GM19397 (cell line): Measurements from ENCODE around the gene DNAJC17.

Source experiments
- ATAC-seq: cut with Tn5 transposase; IDR thresholded peaks from one replicate; pipeline ENCODE4 v1.9.1; 2021; ENCODE audit warnings: mild to moderate bottlenecking, moderate library complexity; ENCODE audit not compliant: unreplicated experiment

The DNAJC17 gene

DNA sequence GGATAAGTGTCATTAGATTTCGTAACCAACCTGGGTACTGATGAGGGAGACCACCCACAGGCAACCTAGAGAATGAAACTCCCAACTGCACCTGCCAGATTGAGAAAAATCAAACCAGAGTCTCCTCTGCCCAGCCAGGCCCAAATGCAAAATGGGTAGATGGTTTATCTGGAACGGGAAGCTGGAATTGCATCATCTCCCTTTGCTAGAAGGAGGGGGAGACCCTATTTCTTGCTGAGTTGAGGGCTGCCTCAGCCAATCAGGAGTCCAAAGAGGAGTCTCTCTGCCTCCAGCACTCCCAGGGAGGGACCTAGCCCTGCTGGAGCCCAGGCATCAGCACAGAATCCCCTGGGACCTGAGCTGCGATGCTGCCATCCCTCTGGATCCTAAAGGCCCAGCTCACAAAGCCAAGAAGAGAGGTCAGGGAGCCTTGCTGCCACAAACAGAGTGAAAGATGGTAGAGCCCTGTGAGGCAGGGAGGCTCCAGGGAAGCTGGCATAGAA, 60.3 kb downstream of the DNAJC17 start:
- no peak for ATAC-seq

DNA sequence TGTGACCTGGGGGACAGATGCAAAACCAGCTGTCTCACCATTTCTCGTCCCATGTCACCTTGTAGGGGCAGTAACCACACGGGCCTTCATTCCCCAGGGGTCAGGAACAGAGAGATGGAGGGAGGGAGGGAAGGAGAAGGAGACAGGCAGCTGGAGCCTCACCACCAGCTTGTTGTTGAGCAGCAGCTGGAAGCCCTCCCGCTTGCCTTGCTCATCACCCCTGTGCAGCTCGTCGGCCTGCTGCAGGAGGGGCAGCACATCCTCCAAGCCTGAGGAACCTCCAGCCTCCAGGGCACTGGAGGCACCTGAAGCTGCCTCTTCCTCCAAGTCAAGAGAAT, 62.5 kb downstream of the DNAJC17 start:
- no peak for ATAC-seq

DNA sequence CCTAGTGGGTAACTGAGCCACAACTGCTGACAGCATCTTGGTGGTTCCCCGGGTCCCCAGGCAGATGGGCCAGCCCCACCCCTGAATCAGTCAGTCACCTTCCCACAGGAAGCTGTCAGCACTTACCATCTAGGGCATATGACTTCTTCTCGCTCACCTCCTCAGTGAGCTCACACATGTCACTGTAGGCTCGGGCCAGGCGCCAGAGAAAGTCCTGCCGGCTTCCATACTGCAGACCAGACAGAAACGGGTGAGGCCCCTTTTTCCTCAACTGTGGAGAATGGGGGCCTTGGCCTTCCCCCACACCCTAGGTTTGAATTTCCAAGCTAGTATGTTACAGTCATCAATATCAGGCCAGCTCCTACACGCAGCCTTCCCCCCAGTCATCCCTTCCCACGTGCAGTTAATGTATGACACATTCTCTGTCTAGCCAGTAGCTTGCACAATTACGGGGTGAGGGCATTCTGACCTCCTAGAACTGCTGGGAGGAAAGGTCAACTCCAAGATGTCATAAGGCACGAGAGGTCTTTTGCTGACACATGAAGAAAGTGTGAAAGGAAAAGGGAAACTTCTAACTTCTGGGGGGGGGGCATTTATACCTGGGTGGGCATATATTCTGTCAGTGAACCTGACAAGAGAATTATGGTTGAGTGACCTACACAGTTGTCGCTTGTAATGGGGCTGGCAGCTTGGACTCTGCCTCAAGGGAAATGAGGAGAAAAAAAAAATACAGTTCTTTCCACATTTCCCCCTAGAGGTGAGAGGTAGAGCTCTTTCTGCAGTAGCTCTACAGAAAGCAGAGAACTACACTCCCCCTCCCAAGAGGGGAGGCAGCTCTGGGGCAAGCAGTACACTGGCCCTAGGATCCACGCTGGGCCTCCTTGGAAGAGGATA, 63.1 kb downstream of the DNAJC17 start:
- no peak for ATAC-seq

DNA sequence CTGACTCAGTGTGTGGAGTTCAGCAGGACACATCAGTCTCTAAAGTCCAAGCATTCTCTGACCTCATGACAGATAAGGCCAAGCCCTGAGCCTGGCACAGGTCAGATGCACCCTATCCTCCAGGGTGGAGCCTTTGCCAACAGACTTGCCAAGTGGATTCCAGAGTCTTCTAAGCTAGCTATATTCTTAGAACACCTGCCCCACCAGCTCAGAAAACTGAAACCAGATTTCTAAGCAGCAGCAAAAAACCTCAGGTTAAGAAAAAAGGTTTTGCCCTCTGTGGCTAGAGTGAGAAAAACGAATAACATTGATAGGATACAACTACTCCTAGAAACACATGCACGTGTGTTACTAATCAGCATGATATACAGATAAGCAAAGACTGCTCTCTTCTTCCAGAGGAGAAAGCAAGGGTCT, 63.8 kb downstream of the DNAJC17 start:
- ATAC-seq = no peak

DNA sequence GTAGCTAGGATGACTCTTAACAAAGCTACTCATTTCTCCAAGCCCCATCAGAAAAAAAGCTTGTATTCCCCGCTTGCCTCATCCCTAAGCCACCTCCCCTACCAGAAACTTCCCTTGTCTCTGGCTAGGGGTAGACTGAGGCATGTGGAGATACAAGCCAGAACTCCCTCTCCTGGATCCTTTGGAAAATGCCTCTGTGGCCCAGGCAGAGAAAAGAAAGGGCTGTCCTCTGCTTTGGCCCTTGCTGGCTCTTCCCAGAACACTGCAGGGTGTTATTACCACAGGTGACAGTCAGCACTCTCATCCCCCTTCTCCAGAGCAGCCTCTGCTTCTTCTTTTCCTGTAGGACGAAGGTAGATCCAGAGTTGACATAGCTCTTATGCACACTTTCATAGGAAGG, 67.4 kb downstream of the DNAJC17 start:
- no peak for ATAC-seq

DNA sequence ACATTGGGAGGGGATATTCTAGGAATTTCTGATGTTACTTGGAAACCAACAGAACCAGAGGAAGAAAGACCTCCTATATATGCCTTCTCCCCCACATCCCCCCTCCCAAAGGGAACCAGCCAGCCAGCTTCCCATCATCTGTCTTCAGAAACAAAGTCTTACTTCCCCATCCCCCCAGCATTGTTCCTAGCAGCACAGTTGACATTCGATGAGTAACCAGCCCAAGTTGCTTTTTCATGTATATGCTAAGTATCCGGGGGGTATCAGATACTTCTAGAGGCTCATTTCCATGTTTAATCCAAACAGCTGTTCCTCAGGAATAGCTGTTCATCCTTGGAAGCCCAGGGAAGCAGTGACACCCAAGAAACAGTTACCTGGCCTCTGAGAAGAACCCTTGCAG, 68.2 kb downstream of the DNAJC17 start:
- no peak for ATAC-seq

DNA sequence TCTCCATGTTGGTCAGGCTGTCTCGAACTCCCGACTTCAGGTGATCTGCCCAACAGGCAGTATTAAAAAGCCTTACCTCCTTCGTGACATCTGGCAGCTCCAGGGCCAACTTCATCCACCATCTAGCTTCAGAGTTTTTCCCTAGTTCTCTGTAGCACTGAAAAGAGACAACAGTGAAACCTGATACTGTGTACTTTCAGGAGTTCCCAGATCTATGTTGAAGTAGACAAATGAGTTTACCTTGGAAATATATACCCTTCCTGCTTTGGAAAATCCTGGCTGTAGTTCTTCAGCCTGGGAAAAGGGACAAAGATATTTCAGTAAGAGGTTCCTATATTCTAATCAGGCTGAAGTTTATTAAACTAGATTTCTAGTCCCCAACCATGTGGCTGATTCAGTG, 70.2 kb downstream of the DNAJC17 start:
- ATAC-seq = no peak

DNA sequence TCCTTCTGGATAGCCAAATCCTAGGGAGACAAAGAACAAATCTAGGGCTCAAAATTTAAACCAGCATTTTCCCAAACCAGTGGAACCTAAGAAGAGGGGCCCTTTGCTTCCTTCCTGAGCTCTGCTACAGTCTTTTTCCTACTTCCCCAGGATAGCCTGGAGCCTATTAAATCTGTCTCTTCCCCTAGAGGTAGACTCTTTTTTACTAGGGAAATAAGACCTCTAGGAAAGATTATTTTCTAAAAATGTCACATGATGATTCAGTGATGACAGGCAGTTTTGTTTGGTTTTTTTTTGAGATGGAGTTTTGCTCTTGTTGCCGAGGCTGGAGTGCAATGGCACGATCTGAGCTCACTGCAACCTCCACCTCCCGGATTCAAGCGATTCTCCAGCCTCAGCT, 70.7 kb downstream of the DNAJC17 start:
- ATAC-seq = no peak

DNA sequence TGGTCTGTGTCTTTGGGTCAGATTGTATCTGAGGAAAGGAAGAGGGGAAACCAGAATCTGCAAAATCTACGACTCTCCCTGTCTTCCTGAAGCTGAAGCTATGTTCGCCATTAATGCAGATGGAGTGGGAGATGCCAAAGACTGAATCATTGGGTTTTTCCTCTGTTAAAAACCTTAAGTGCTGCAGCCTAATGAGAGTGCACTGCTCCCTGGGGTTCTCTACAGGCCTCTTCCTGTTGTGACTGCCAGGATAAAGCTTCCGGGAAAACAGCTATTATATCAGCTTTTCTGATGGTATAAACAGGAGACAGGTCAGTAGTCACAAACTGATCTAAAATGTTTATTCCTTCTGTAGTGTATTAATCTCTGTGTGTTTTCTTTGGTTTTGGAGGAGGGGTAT, 76.2 kb downstream of the DNAJC17 start:
- no peak for ATAC-seq

DNA sequence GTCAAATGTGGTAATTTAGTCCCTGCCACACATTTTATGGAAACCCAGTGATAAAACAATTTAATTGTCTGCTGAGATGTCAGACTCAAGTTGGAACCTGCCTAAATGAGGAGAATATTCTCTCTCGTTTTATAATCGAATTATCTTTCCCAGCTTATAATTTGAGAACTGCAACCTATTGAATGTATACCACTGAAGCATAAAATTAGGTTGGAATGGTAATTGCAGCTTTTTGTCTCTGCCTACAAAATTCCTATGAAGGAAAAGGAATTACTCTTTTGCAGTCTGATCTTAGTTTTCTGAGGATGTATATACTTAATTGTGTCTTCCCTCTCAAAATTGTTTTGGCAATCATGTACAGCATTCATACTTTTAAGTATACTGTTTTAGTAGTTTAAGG, 83.4 kb downstream of the DNAJC17 start:
- no peak for ATAC-seq

DNA sequence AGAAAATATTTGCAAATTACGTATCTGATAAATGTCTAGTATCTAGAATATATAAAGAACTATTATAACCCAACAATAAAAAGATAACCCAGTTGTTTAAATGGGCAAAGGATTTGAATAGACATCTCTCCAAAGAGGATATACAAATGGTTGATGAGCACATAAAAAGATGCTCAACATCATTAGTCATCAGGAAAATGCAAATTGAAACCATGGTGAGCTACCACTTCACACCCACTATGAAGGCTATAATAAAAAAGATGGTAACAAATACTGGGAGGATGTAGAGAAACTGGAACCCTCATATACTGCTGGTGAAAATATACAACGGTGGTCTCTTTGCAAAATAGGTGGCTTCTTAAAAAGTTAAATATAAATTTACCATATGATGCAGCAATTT, 84.3 kb downstream of the DNAJC17 start:
- ATAC-seq = no peak

DNA sequence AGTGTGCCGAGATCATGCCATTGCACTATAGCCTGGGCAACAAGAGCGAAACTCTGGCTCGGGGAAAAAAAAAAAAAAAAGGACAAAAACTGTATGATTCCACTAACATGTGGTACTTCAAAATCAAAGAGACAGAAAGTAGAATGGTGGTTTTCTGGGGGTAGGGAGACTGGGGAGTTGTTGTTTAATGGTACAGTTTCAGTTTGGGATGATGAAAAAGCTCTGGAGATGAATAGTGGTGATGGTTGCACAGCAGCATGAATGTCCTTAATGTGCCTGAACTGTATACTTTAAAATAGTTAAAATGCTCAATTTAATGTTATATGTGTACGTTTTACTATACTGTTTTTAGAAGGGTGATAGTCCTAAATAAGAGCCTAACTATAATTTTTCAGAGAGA, 84.9 kb downstream of the DNAJC17 start:
- no peak for ATAC-seq

DNA sequence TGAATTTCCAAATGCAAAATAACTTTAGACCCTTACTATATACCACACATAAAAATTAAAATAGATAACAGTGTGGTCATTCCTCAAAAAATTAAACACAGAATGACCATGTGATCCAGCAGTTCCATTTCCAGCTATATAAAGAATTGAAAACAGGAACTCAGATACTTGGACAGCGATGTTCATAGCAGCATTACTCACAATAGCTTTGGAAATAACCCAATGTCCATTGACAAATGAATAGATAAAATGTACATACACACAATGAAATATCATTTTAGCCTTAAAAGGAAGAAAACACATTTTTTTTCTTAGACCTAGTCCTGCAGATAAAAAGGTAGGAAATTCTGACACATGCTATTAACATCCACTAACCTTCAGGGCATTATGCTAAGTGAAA, 85.6 kb downstream of the DNAJC17 start:
- ATAC-seq = no peak

DNA sequence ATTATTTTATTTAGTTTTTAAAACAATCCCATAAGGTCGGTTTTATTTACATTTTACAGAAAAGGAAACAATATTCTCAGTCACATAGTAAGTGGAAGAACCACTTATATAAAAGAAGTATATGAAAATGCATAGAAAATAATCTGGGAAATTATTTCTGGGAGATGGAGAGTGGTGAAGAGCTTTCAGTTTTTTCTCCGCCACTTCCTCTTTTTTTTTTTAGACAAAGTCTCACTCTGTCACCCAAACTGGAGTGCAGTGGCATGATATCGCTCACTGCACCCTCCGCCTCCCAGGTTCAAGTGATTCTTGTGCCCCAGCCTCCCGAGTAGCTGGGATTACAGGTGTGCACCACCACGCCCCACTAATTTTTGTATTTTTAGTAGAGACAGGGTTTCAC, 91.1 kb downstream of the DNAJC17 start:
- ATAC-seq = no peak
